ENCODE results near the gene SHANK1.

The SHANK1 gene

GRCh38 chr19:50667759-50668231, 51.8 kb downstream of the SHANK1 start:
- H3K4me3 Mint-ChIP-seq, result no peak overlapping the region
- no peak overlapping the region for H3K27ac Mint-ChIP-seq
- peaks cover 16% of the 10 kb centered on the region for H3K36me3 Mint-ChIP-seq (ENCODE audit: low read depth)
- H3K27me3 Mint-ChIP-seq (ENCODE audit: low read depth, poor library complexity), result peaks cover 77% of the 10 kb centered on the region
- peak; percentile 35 for DNase-seq
- peaks cover 20% of the 10 kb centered on the region for H3K4me1 Mint-ChIP-seq
- peaks cover 12% of the 10 kb centered on the region for H3K9me3 Mint-ChIP-seq
- no peak for TF ChIP-seq CTCF (IDR thresholded peaks at IDR 0.05)

GRCh38 chr19:50667177-50667758, 52.3 kb downstream of the SHANK1 start:
- DNase-seq, result peak; percentile 41
- Mint-ChIP-seq H3K27me3 (ENCODE audit: low read depth, poor library complexity) (peaks cover 76% of the 10 kb centered on the region), H3K4me1 (peaks cover 20% of the 10 kb centered on the region), H3K27ac (no peak overlapping the region), H3K36me3 (ENCODE audit: low read depth) (peaks cover 16% of the 10 kb centered on the region), H3K4me3 (no peak overlapping the region), H3K9me3 (peaks cover 12% of the 10 kb centered on the region)
- no peak for TF ChIP-seq CTCF (IDR thresholded peaks at IDR 0.05)

- Mint-ChIP-seq H3K4me1 (peaks cover 26% of the 10 kb centered on the region), H3K27me3 (ENCODE audit: low read depth, poor library complexity) (peaks cover 69% of the 10 kb centered on the region), H3K4me3 (no peak overlapping the region), H3K36me3 (ENCODE audit: low read depth) (peaks cover 11% of the 10 kb centered on the region), H3K9me3 (peaks cover 12% of the 10 kb centered on the region), H3K27ac (no peak overlapping the region)
- TF ChIP-seq CTCF (IDR thresholded peaks at IDR 0.05), result no peak
- DNase-seq, result no peak
Measured at GRCh38 chr19:50666346-50667176, 53.0 kb downstream of the SHANK1 start.

GRCh38 chr19:50664204-50664603, 55.4 kb downstream of the SHANK1 start:
- no peak overlapping the region for H3K27ac Mint-ChIP-seq
- DNase-seq, result no peak
- H3K9me3 Mint-ChIP-seq, result peaks cover 12% of the 10 kb centered on the region
- no peak overlapping the region for H3K4me3 Mint-ChIP-seq
- peaks cover 8% of the 10 kb centered on the region for H3K36me3 Mint-ChIP-seq (ENCODE audit: low read depth)
- H3K27me3 Mint-ChIP-seq (ENCODE audit: low read depth, poor library complexity), result peaks cover 53% of the 10 kb centered on the region
- H3K4me1 Mint-ChIP-seq, result peaks cover 31% of the 10 kb centered on the region
- no peak for TF ChIP-seq CTCF (IDR thresholded peaks at IDR 0.05)

GRCh38 chr19:50663482-50663790, 56.2 kb downstream of the SHANK1 start:
- peaks cover 33% of the 10 kb centered on the region for H3K4me1 Mint-ChIP-seq
- no peak overlapping the region for H3K27ac Mint-ChIP-seq
- DNase-seq, result no peak

More at GRCh38 chr19:50663482-50663790, 56.2 kb downstream of the SHANK1 start:
- Mint-ChIP-seq H3K27me3 (ENCODE audit: low read depth, poor library complexity) (peaks cover 48% of the 10 kb centered on the region), H3K36me3 (ENCODE audit: low read depth) (peaks cover 8% of the 10 kb centered on the region), H3K4me3 (no peak overlapping the region), H3K9me3 (peaks cover 12% of the 10 kb centered on the region)
- TF ChIP-seq CTCF (IDR thresholded peaks at IDR 0.05), result no peak
